GM18868 (cell line): Measurements from ENCODE around the gene WFIKKN2.
"Not testable (repeated sequence)": the region's sequence is repeated elsewhere in the genome, so short reads cannot be mapped to it uniquely, and the experiment has no call there.

Experiments used
- ATAC-seq: cut with Tn5 transposase; IDR thresholded peaks from one replicate; pipeline ENCODE4 v1.9.1; 2021; ENCODE audit warnings: mild to moderate bottlenecking, moderate library complexity; ENCODE audit not compliant: unreplicated experiment

Gene WFIKKN2

DNA sequence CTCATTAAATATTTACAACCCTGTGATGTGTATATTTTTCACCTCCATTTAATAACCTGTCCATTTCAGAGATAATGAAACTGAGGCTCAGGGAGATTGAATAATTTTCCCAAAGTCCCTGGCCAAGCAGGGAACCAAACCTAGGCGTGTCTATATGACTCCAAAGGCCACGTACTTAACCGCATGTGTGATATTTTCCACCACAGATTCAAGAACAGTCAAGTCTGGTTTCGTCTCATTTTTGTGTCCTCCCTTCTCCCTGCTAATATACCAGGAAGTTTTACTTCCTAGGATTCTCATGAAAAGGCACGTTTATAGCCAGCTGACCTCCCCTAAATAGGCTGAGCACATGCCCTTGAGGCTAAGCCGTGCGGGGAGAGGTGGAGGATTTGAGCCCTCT lies 15.3 kb downstream of the WFIKKN2 start:
- no peak for ATAC-seq

DNA sequence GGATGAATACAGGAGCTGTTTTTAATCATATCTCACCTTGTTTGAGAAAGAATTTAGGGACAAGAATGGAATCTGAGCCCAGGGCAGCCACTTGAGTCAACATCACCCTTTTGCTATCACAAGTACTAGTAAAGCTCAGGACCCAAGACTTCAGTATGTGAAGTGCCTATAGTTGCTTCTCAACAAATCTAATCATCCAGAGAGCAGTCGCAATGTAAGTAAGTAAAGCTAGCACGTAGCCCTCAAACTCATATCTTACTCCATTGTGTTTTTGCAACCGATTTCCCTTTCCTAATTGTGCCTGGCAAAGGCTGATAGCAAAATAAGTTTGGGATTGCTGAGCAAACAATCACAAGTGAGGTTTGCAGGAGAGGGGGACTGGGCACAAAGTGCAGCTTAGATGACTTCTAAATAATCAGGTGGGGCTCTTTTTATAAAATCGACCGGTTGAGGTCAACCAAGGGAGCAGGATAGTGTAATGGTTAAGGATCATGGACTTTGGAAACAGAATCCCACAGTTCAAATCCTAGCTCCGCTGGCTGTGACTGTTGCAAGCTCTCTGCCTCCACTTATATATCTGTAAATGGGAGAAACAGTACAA lies 17.7 kb downstream of the WFIKKN2 start:
- no peak for ATAC-seq

DNA sequence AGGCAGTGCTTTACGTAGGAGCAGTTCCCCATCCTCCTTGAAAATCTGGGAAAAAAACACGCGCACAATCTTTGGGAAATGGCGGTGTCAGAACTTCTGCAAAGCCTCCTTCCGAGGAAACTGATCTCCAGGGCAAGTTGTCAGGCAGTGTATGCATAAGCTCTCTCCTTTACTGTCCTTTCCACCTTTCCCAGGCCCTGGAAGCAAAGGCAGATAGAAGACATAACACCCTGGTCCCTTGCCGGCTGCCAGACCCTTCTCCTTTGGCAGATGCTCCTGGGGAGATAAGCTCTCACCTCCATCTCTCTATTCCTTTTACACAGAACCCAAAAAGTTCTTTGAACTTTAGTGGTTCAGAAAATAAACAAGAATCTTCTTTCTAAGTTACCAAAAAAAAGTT lies 18.4 kb downstream of the WFIKKN2 start:
- no peak for ATAC-seq

DNA sequence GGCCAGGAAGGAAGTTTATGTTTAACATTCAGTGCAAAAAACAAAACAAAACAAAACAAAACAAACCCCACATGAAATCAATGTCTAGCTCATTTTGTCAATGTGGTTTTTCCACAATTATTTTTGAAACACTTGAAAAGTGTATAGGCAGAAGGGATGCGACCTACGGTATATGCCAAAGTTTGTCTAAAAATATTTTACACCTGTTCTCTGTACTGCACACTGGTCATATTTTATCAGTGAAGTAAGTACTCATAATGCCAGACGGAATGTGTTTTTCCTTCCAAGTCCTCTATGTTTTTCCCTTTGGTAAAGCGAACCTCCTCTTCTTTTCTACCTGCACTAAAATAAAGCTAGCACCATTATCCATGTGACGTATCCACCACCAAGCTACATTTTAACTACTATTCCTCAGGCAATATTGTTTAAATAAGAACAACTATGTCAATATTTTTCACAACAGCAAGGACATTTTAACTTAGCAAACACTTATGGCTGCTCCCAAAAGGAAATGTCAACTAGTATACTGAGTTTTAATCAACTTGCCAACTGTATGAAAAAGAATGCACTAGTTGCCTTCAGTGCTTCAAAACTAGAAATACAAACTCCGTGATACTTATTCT lies 20.4 kb downstream of the WFIKKN2 start:
- no peak for ATAC-seq

DNA sequence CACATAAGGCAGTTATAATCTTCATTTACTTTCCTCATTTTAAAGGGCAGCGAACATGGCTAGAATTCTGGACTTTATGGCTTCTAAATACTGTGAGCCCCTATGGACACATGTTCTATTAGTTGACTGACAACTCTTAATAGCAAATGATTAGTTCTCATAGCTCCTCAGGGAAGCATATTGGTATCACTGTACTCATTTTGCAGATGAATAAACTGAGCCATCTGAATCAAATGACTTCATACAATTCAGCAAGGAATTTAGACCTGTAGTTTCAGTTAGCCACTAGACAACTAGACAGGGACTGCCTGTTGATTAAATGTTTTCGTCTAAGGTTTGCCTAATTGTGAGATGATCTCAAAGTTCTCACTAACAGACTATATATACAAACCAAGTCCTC lies 21.0 kb downstream of the WFIKKN2 start:
- no peak for ATAC-seq

DNA sequence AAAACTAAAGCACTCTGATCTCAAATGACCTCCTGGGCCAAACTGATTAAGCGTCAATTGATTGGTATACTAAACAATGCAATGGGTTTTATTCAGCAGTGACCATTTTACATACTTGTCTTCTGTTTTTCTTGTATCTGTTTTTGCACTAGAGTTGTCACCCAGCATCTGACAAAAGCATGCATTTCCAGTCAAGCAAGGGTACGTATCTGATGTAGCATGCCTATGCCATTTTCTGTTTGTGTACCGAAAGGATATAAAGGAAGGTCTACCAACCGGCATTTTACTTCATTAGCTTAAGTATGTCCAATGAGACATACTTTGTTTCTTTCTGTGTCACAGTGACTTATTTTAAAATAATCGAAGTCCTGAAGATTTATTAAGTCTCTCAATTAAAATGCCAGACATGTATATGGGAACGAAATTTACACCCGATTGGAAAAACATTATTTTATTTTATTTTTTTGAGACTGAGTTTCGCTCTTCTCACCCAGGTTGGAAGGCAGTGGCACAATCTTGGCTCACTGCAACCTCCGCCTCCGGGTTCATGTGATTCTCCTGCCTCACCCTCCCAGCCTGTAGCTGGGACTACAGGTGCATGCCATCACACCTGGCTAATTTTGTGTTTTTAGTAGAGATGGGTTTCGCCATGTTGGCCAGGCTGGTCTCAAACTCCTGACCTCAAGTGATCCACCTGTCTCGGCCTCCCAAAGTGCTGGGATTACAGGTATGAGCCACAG lies 23.3 kb downstream of the WFIKKN2 start:
- no peak for ATAC-seq

DNA sequence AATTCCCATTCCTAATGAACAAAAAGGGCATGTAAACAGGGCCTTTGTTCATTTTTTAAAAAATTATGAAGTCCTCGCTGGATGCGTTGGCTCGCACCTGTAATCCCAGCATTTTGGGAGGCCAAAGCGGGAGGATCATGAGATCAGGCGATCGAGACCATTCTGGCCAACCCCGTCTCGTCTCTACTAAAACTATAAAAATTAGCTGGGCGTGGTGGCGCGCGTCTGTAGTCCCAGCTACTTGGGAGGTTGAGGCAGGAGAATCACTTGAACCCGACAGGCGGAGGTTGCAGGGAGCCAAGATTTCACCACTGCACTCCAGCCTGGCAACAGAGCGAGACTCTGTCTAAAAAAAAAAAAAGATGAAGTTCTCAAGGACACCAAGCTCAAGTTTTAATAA lies 24.3 kb downstream of the WFIKKN2 start:
- not testable (repeated sequence) for ATAC-seq

DNA sequence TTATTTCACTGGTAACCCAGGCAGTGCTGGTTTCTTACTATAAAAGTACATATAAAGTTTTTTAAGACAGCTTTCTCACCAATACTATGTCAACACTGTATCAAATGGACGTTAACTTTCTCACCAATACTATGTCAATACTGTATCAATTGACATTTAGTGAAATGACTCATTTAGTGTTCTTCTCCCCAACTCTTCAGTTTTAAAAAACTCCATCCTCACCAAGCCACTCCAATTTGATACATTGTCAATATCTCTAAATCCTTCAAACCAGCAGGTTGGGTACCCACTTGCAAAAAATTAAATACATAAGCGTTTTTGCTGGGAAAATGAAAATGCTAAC lies 25.9 kb downstream of the WFIKKN2 start:
- no peak for ATAC-seq

DNA sequence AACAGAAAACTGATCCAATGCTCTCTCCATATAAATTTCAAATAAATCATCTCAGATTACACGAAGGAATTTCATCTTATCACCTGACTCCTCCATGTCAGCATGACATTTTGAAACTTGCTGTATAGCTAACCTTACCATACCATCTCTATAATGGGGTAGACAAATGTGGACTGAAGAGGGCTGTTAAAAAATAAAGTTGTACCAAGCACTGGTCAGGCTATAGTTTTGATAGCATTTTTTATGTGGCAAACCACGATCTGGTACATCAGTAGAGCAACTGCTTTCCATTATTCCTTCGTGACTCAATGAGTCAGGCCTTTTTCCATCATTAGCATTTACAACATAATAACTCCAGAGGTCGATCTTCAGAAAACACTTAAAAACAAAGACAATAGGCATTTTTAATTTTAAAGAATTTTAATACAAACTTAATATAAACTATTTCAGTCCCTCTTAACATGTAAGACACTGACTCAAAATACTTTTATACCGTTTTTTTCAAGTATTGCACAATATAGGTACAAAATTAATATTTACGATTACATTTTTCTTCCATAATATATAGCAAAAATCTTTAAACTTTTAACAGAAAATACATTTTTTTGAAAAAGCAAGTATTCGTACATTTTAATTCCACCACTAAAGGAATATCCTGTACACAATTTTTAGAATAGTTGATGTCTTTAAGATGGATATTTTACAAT lies 26.6 kb downstream of the WFIKKN2 start:
- ATAC-seq = no peak

DNA sequence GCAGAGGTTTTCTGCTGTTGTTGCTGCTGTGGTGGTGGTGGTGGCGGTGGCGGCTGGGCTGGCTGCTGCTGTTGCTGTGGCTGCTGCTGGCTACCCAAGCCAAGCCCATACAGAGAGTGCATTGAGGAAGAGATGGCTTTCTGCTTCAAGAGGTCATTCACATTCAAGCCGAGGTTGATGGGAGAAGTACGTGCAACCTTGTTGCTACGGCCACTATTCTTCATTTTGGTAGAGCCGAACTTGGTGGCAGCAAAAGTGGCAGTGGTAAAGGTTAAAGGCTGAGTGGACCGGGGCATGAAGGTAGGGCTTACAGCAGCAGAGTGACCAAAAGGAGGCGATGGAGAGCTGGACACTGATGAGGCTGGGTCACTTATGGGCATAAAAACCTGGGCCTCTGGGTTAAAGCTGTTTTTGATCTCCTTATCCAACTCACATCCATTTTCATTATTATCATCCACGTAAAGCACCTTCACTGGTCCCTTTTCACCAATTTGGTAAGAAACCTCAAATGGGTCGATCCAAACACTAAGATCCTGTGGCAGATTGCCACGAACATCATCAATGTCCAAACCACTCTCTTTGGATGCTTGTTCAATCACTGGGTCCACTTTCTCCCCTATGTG lies 27.9 kb downstream of the WFIKKN2 start:
- ATAC-seq = no peak

DNA sequence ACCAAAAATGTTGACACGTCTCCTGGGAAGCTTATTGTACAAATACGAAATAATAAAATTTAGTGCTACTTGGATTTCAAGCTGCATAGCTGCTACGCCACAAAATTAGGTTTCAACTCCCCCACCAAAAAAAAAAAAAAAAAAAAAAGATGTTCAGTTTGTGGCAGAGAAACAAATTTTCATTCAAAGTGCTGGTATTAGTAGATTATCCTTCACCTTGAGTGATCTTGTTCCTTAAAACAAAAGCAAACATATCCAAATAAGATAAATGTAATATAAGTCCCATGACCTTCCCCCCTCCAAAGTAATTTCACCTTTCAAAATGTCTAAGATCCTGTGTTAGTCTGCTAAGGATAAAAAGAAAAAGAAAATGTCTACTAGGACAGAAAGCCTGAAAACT lies 28.5 kb downstream of the WFIKKN2 start:
- no peak for ATAC-seq

DNA sequence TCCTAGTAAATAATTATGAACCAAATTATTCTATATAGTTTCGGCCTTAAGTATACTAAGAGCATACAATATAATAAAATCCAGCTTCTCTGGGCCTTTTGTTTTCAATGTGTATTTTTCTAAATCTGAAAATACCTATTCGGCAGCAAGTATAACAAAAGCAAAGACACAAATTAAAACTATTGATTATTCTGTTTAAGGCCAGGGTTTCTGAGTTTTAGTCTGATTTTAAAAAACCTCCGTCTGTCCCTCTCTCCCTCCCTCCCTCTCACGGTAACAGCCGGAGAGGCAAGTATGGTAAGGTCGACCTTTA lies 29.3 kb downstream of the WFIKKN2 start:
- no peak for ATAC-seq

DNA sequence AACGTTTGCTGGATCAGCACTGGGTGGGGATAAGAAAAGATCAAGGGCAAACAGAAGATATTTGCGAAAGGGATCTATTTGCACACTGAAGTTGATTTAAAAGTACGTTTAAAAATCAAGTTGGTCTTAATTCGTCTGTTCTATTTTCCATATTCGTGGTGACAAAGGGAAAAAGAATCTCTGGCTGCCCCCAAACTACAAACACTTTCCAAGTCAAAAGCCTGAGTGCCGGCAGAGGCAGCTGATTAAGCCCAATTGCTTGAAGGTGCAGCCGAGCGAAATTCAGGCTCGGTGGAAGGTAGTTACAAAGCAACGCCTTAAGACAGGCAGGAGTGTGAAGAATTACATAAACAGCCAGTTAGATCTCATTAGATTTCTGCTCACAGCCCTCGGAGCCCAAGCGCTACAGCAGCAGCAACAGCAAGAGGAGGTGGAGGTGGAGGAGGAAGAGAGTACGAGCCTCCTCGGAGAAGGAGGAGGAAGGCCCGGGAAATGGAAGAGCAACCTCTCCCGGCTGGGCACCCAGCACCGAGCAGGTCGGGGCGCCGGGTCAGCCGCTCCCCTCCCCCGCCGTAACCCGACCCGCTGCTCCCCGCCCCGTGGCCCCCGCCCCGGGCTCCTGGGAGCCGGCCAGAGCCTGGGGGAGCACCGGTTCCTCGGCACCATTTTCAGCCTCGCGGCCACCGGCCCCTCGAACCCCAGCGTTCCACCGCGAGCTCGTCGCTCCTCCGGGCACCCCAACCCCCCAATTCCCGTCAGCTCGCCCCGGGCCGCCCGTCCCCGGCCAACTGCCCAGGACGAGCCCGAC lies 29.9 kb downstream of the WFIKKN2 start:
- ATAC-seq = peak; percentile 5

DNA sequence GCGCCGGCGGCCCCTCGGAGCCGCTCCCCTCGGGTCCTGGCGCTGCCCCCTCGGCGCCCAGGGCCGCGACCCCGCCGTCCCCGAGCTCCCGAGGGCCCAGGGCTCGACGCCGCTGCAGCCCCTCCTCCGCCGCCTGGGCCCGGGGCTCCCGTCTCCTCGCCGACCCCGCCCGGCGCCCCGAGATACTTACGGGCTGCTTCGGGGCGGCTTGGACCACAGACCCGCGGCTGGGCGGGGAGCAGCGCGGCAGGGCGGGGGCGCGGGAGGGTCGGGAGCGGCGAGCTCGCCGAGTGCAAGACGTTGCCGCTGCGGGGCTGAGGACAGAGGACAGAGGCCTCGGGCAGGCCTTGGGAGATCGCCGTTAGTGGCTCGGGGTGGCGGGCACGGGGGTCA lies 30.5 kb downstream of the WFIKKN2 start:
- ATAC-seq = peak; percentile 3

DNA sequence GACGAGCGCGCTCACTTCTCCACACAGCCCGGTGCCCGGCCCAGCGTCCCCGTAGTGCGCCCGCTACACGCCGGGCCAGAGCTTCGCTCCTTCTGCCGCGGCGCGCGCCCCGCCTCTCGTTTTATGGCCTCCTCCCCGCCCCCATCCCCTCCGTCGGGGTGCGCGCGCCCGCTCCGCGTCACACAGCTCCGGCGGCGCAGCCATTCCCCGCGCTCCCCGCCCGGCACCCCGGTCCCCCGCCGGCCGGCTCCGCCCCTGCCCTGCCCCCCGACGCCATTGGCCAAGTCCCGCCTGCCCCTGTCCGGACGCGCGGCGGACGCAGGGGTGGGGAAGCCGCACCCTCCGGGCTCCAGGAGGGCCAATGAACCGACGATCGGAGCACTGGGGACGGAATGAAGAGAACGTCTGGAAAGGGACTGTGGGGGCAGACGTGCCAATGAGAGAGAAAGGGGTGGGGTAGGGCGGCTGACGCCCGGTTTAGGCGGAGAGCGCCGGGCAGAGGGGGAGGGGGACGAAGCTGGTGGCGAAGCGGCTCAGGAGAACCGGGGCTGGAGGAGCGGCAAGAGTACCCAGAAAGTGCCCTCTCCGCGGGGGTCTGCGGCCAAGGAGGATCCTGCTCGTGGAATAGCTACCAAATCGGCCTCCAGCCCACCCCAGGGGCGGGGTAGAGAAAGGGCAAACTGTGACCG lies 31.0 kb downstream of the WFIKKN2 start, which contains the start of gene TOB1:
TOB1 (minus strand) TSS at position 94 of the 689 bp plus-strand sequence. CDS start 2,337 bp downstream, outside the sequence.
- ATAC-seq = peak; percentile 72

DNA sequence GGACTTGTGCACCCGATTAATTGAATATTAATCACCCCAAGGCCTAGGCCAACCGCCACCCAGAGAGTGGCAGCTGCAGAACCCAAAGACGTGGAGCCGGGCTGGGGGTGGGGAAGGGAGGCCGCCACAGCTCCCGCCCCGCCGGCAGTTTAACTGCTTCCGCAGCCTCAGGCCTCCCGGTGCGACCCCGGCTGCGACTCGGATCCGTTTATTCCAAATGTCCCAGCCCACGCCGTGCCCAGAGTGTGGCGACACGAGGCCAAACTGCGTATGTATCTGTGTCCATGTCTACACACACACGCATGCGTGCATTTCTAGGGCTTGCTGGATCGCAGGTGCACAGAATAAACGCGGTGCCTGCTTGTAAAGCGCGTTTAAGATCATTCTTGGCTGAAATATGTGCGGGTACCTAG lies 31.6 kb downstream of the WFIKKN2 start:
- peak; percentile 10 for ATAC-seq

DNA sequence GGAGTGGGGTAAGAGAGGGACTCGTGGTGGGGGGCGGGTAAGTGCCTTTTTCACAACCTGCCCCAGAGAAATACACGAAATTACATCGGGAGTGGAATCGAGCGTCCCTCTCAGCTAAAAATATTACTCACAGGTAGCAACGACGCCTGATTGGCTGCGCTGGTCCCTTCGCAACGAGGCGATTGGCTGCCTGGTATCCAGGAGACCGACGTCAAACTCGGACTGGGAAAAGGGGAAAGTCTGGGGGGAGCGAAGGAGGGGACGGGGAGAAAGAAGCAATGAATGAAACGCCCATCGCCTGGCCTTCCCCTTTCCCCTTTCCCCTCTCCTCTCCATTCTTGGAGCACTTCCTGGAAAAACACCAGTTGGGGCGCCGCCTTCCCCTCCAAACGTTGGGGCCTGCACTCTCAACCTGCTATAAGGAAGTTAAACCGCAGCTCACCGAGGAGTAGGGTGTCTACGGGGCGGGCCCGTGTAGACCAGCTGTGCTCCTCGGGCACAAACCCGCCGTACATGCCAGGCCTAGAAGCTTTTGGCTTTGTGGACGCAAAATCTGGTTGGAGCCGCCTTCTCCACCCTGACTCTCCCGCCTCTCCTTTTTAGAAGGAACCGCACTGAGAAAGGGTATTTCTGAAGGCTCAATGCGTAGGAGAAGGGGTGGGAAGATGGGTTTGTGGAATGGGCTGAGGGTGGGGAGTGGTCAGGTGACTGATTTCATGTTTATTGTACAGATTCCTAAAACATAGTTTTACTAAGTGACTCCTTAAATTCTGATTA lies 32.2 kb downstream of the WFIKKN2 start:
- peak; percentile 33 for ATAC-seq

DNA sequence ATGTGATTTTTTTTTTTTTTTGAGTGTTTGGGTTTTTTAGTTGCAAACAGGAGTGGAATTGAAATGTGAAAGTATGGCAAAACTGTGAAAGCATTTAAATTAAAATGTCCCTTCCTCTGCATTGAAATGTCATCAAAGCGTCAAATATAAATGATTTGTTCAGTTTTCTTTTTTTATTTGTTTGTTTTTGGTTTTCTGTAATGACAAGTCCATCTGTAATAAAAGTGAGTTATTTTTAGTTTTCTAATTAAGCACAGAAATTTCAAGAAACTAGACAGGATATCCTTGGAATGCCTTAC lies 32.7 kb downstream of the WFIKKN2 start:
- no peak for ATAC-seq

DNA sequence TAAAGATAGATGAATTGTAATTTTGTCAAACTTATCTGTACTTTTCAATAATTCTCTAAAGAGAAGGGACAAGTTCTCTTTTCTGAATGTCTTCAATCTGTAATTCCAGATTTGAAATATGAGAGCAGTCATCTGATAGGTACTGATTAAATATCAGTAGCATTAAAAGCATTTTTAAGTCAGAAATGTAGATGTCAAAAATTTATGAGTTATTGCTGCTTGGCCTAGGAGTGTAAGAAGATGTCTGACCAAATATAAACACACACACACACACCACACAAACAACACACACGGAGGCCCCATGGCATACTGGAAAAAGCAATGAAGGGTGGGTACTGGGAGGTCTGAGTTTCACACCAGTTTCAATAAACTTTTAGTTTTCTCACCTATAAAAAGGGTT lies 33.2 kb downstream of the WFIKKN2 start:
- ATAC-seq = no peak
